ENCODE results near the gene ABCB9.

GRCh38 chr12:122983789-122984515, 17.7 kb upstream of the ABCB9 start:
- TF ChIP-seq CTCF (conservative IDR thresholded peaks at IDR 0.05) (no peak), ZFX (IDR thresholded peaks at IDR 0.05) (no peak)

Measured in C4-2B (cell line).